Measurements from ENCODE around the gene LHFPL2.
A peak's percentile ranks its signal among the peaks of the same experiment; 100 is the strongest.

Gene LHFPL2

GRCh38 chr5:78570646-78571045, 77.9 kb downstream of the LHFPL2 start:
- H3K4me3 ChIP-seq (ENCODE audit: low read depth, low read length), result no peak overlapping the region
- H3K27me3 ChIP-seq (ENCODE audit: insufficient read depth, low read length), result no peaks in the 10 kb centered on the region
- H2AFZ ChIP-seq (ENCODE audit: low read length, unreplicated experiment), result no peak overlapping the region
- H3K36me3 ChIP-seq (ENCODE audit: insufficient read depth, low read length), result no peaks in the 10 kb centered on the region
- H3K27ac ChIP-seq (ENCODE audit: low read depth, low read length), result no peak overlapping the region
- H3K79me2 ChIP-seq (ENCODE audit: control insufficient read depth, insufficient read depth, low read length, unreplicated experiment), result peaks cover 19% of the 10 kb centered on the region
- peaks cover 42% of the 10 kb centered on the region for H3K4me1 ChIP-seq (ENCODE audit: control insufficient read depth, insufficient read depth, low read length, unreplicated experiment)

GRCh38 chr5:78569441-78569840, 79.1 kb downstream of the LHFPL2 start:
- Histone ChIP-seq H3K4me1 (ENCODE audit: control insufficient read depth, insufficient read depth, low read length, unreplicated experiment) (peaks cover 36% of the 10 kb centered on the region), H3K27me3 (ENCODE audit: insufficient read depth, low read length) (no peaks in the 10 kb centered on the region), H3K27ac (ENCODE audit: low read depth, low read length) (no peak overlapping the region), H3K4me3 (ENCODE audit: low read depth, low read length) (no peak overlapping the region), H3K79me2 (ENCODE audit: control insufficient read depth, insufficient read depth, low read length, unreplicated experiment) (peaks cover 19% of the 10 kb centered on the region), H3K36me3 (ENCODE audit: insufficient read depth, low read length) (peaks cover 4% of the 10 kb centered on the region), H2AFZ (ENCODE audit: low read length, unreplicated experiment) (no peak overlapping the region)

- H3K27me3 ChIP-seq (ENCODE audit: insufficient read depth, low read length), result no peaks in the 10 kb centered on the region
- H3K36me3 ChIP-seq (ENCODE audit: insufficient read depth, low read length), result peaks cover 12% of the 10 kb centered on the region
- H3K4me3 ChIP-seq (ENCODE audit: low read depth, low read length), result no peak overlapping the region
- H2AFZ ChIP-seq (ENCODE audit: low read length, unreplicated experiment), result no peak overlapping the region
- peaks cover 19% of the 10 kb centered on the region for H3K79me2 ChIP-seq (ENCODE audit: control insufficient read depth, insufficient read depth, low read length, unreplicated experiment)
- H3K27ac ChIP-seq (ENCODE audit: low read depth, low read length), result no peak overlapping the region
- H3K4me1 ChIP-seq (ENCODE audit: control insufficient read depth, insufficient read depth, low read length, unreplicated experiment), result peaks cover 29% of the 10 kb centered on the region
Measured at GRCh38 chr5:78568676-78569075, 79.9 kb downstream of the LHFPL2 start.

GRCh38 chr5:78568212-78568611, 80.4 kb downstream of the LHFPL2 start:
- Histone ChIP-seq H3K36me3 (ENCODE audit: insufficient read depth, low read length) (peaks cover 13% of the 10 kb centered on the region), H3K4me1 (ENCODE audit: control insufficient read depth, insufficient read depth, low read length, unreplicated experiment) (peaks cover 29% of the 10 kb centered on the region), H3K4me3 (ENCODE audit: low read depth, low read length) (no peak overlapping the region), H3K27ac (ENCODE audit: low read depth, low read length) (no peak overlapping the region), H3K79me2 (ENCODE audit: control insufficient read depth, insufficient read depth, low read length, unreplicated experiment) (peaks cover 19% of the 10 kb centered on the region), H2AFZ (ENCODE audit: low read length, unreplicated experiment) (no peak overlapping the region), H3K27me3 (ENCODE audit: insufficient read depth, low read length) (no peaks in the 10 kb centered on the region)

- peak overlapping the region; percentile 94 for H3K27ac ChIP-seq (ENCODE audit: low read depth, low read length)
- H2AFZ ChIP-seq (ENCODE audit: low read length, unreplicated experiment), result no peak overlapping the region
- peaks cover 19% of the 10 kb centered on the region for H3K79me2 ChIP-seq (ENCODE audit: control insufficient read depth, insufficient read depth, low read length, unreplicated experiment)
Measured at GRCh38 chr5:78567617-78568016, 81.0 kb downstream of the LHFPL2 start.

GRCh38 chr5:78566747-78567425, 81.7 kb downstream of the LHFPL2 start:
- Histone ChIP-seq H3K4me1 (ENCODE audit: control insufficient read depth, insufficient read depth, low read length, unreplicated experiment) (peaks cover 29% of the 10 kb centered on the region), H3K36me3 (ENCODE audit: insufficient read depth, low read length) (peaks cover 13% of the 10 kb centered on the region), H3K79me2 (ENCODE audit: control insufficient read depth, insufficient read depth, low read length, unreplicated experiment) (peaks cover 17% of the 10 kb centered on the region), H3K27ac (ENCODE audit: low read depth, low read length) (peak overlapping the region; percentile 94), H2AFZ (ENCODE audit: low read length, unreplicated experiment) (peak overlapping the region; percentile 55), H3K27me3 (ENCODE audit: insufficient read depth, low read length) (no peaks in the 10 kb centered on the region), H3K4me3 (ENCODE audit: low read depth, low read length) (no peak overlapping the region)

More at GRCh38 chr5:78567617-78568016, 81.0 kb downstream of the LHFPL2 start:
- Histone ChIP-seq H3K4me3 (ENCODE audit: low read depth, low read length) (no peak overlapping the region), H3K4me1 (ENCODE audit: control insufficient read depth, insufficient read depth, low read length, unreplicated experiment) (peaks cover 29% of the 10 kb centered on the region), H3K36me3 (ENCODE audit: insufficient read depth, low read length) (peaks cover 13% of the 10 kb centered on the region), H3K27me3 (ENCODE audit: insufficient read depth, low read length) (no peaks in the 10 kb centered on the region)

GRCh38 chr5:78565395-78565794, 83.2 kb downstream of the LHFPL2 start:
- H2AFZ ChIP-seq (ENCODE audit: low read length, unreplicated experiment), result no peak overlapping the region
- peaks cover 29% of the 10 kb centered on the region for H3K4me1 ChIP-seq (ENCODE audit: control insufficient read depth, insufficient read depth, low read length, unreplicated experiment)
- peaks cover 10% of the 10 kb centered on the region for H3K79me2 ChIP-seq (ENCODE audit: control insufficient read depth, insufficient read depth, low read length, unreplicated experiment)
- H3K36me3 ChIP-seq (ENCODE audit: insufficient read depth, low read length), result peaks cover 13% of the 10 kb centered on the region
- no peak overlapping the region for H3K27ac ChIP-seq (ENCODE audit: low read depth, low read length)
- no peaks in the 10 kb centered on the region for H3K27me3 ChIP-seq (ENCODE audit: insufficient read depth, low read length)
- no peak overlapping the region for H3K4me3 ChIP-seq (ENCODE audit: low read depth, low read length)

- Histone ChIP-seq H3K27me3 (ENCODE audit: insufficient read depth, low read length) (no peaks in the 10 kb centered on the region), H3K27ac (ENCODE audit: low read depth, low read length) (peak overlapping the region; percentile 6; the same call in 1 of the 2 replicates), H3K36me3 (ENCODE audit: insufficient read depth, low read length) (peaks cover 13% of the 10 kb centered on the region), H2AFZ (ENCODE audit: low read length, unreplicated experiment) (no peak overlapping the region), H3K4me1 (ENCODE audit: control insufficient read depth, insufficient read depth, low read length, unreplicated experiment) (peaks cover 20% of the 10 kb centered on the region), H3K79me2 (ENCODE audit: control insufficient read depth, insufficient read depth, low read length, unreplicated experiment) (peaks cover 4% of the 10 kb centered on the region), H3K4me3 (ENCODE audit: low read depth, low read length) (no peak overlapping the region)
Measured at GRCh38 chr5:78563621-78564020, 85.0 kb downstream of the LHFPL2 start.

- H3K36me3 ChIP-seq (ENCODE audit: insufficient read depth, low read length), result peaks cover 13% of the 10 kb centered on the region
- H2AFZ ChIP-seq (ENCODE audit: low read length, unreplicated experiment), result no peak overlapping the region
- H3K4me3 ChIP-seq (ENCODE audit: low read depth, low read length), result no peak overlapping the region
- peaks cover 14% of the 10 kb centered on the region for H3K4me1 ChIP-seq (ENCODE audit: control insufficient read depth, insufficient read depth, low read length, unreplicated experiment)
- H3K27ac ChIP-seq (ENCODE audit: low read depth, low read length), result no peak overlapping the region
- H3K27me3 ChIP-seq (ENCODE audit: insufficient read depth, low read length), result no peaks in the 10 kb centered on the region
- no peaks in the 10 kb centered on the region for H3K79me2 ChIP-seq (ENCODE audit: control insufficient read depth, insufficient read depth, low read length, unreplicated experiment)
Measured at GRCh38 chr5:78562714-78563330, 85.8 kb downstream of the LHFPL2 start.

- Histone ChIP-seq H3K27ac (ENCODE audit: low read depth, low read length) (no peak overlapping the region), H3K36me3 (ENCODE audit: insufficient read depth, low read length) (peaks cover 13% of the 10 kb centered on the region), H2AFZ (ENCODE audit: low read length, unreplicated experiment) (no peak overlapping the region), H3K4me1 (ENCODE audit: control insufficient read depth, insufficient read depth, low read length, unreplicated experiment) (peaks cover 5% of the 10 kb centered on the region), H3K79me2 (ENCODE audit: control insufficient read depth, insufficient read depth, low read length, unreplicated experiment) (no peaks in the 10 kb centered on the region), H3K4me3 (ENCODE audit: low read depth, low read length) (no peak overlapping the region), H3K27me3 (ENCODE audit: insufficient read depth, low read length) (no peaks in the 10 kb centered on the region)
Measured at GRCh38 chr5:78562001-78562400, 86.6 kb downstream of the LHFPL2 start.

- H2AFZ ChIP-seq (ENCODE audit: low read length, unreplicated experiment), result no peak overlapping the region
- no peaks in the 10 kb centered on the region for H3K27me3 ChIP-seq (ENCODE audit: insufficient read depth, low read length)
- H3K4me1 ChIP-seq (ENCODE audit: control insufficient read depth, insufficient read depth, low read length, unreplicated experiment), result no peaks in the 10 kb centered on the region
- H3K27ac ChIP-seq (ENCODE audit: low read depth, low read length), result no peak overlapping the region
- H3K79me2 ChIP-seq (ENCODE audit: control insufficient read depth, insufficient read depth, low read length, unreplicated experiment), result no peaks in the 10 kb centered on the region
- H3K4me3 ChIP-seq (ENCODE audit: low read depth, low read length), result no peak overlapping the region
- H3K36me3 ChIP-seq (ENCODE audit: insufficient read depth, low read length), result peaks cover 13% of the 10 kb centered on the region
Measured at GRCh38 chr5:78561261-78561660, 87.3 kb downstream of the LHFPL2 start.
